HepG2 (cell line): ENCODE data around the gene KIF22. TPM values are rescaled to one million over a fixed set of nuclear protein-coding genes. Genes with fewer than 3 reads are reported as not detected.
A peak's percentile ranks its signal among the peaks of the same experiment; 100 is the strongest.

Source experiments
- ATF7 ChIP-seq, 2 experiments: fragments of 450-650 bp in 1 of 2; sonication (generic) in 1 of 2; formaldehyde crosslinking in 1 of 2; IDR thresholded peaks; 2 replicates each; pipeline versions ENCODE4 v1.4.0 to v1.6.1; 2016 to 2020; ENCODE audit warnings: antibody characterized with exemption in 1 of 2, mild to moderate bottlenecking in 1 of 2, missing genetic modification reagents in 1 of 2
- CBFB ChIP-seq: sonication (generic); formaldehyde crosslinking; IDR thresholded peaks from 2 replicates; pipeline ENCODE4 v1.4.0; 2020; ENCODE audit warnings: missing genetic modification reagents
- PHF21A ChIP-seq: sonication (generic); formaldehyde crosslinking; IDR thresholded peaks from 2 replicates; pipeline ENCODE4 v1.5.0; 2020; ENCODE audit warnings: mild to moderate bottlenecking, missing genetic modification reagents
- SETDB1 ChIP-seq: sonication (generic); formaldehyde crosslinking; IDR thresholded peaks from 2 replicates; pipeline ENCODE4 v1.5.1; 2020; ENCODE audit warnings: missing genetic modification reagents, mild to moderate bottlenecking, borderline replicate concordance
- STAT6 ChIP-seq: sonication (generic); formaldehyde crosslinking; IDR thresholded peaks from 2 replicates; pipeline ENCODE4 v1.4.0; 2020; ENCODE audit warnings: missing genetic modification reagents, mild to moderate bottlenecking, borderline replicate concordance
- ZBTB26 ChIP-seq: IDR thresholded peaks from 2 replicates; pipeline ENCODE4 v1.6.1; 2016; ENCODE audit warnings: missing compliant biosample characterization, missing genetic modification reagents, borderline replicate concordance
- ZNF687 ChIP-seq: sonication (generic); formaldehyde crosslinking; IDR thresholded peaks from 2 replicates; pipeline ENCODE4 v1.5.1; 2020; ENCODE audit warnings: mild to moderate bottlenecking, missing genetic modification reagents, moderate library complexity
- ZNF737 ChIP-seq: sonication (generic); formaldehyde crosslinking; IDR thresholded peaks from 2 replicates; pipeline ENCODE4 v1.5.0; 2020; ENCODE audit warnings: missing genetic modification reagents, mild to moderate bottlenecking, borderline replicate concordance
- ZNF747 ChIP-seq: sonication (generic); formaldehyde crosslinking; IDR thresholded peaks from 2 replicates; pipeline ENCODE4 v1.8.1; 2023; ENCODE audit warnings: missing genetic modification reagents, mild to moderate bottlenecking, borderline replicate concordance
- polyA plus RNA-seq, 8 experiments: library from polyadenylated mRNA; depleted of rRNA in 3 of 8; stranded (reverse) in 7 of 8; unstranded in 1 of 8; fragments of >200 nt; fragmentation: Illumina TruSeq in 4 of 8; extraction: Trizol in 4 of 8; gene quantifications; 2 replicates each; pipeline versions ENCODE4 v1.2.1 to v1.2.3, GENCODE V29; 2011 to 2016; ENCODE audit warnings: low read depth in 4 of 8, missing spikeins in 1 of 8, mixed read lengths in 1 of 8; ENCODE audit not compliant: insufficient read depth in 1 of 8
- total RNA-seq, 5 experiments: library from RNA; depleted of rRNA; stranded (reverse); fragments of >200 nt; fragmentation: Illumina TruSeq; extraction: Trizol; gene quantifications; 2 replicates each; pipeline ENCODE4 v1.2.3, GENCODE V29; 2016; ENCODE audit warnings: low read depth in 1 of 5
- TF ChIP-seq, protein P1 (sequence below): sonication (generic); formaldehyde crosslinking; IDR thresholded peaks from 2 replicates; pipeline ENCODE4 v1.8.1; 2023; ENCODE audit warnings: mild to moderate bottlenecking, missing genetic modification reagents, borderline replicate concordance
- TF ChIP-seq, protein P2 (sequence below), 2 experiments: IDR thresholded peaks; 2 replicates each; pipeline ENCODE4 v1.6.1; 2011 to 2012; ENCODE audit warnings: low read length in 2 of 2, borderline replicate concordance in 1 of 2, low read depth in 1 of 2, mild to moderate bottlenecking in 1 of 2, moderate library complexity in 1 of 2

Gene KIF22
- total and polyA plus RNA-seq, 2 of the 13 experiments (the other 11 are each of a cell fraction or from before 2014, with no cell fraction given) = 95.8 to 118 TPM

DNA sequence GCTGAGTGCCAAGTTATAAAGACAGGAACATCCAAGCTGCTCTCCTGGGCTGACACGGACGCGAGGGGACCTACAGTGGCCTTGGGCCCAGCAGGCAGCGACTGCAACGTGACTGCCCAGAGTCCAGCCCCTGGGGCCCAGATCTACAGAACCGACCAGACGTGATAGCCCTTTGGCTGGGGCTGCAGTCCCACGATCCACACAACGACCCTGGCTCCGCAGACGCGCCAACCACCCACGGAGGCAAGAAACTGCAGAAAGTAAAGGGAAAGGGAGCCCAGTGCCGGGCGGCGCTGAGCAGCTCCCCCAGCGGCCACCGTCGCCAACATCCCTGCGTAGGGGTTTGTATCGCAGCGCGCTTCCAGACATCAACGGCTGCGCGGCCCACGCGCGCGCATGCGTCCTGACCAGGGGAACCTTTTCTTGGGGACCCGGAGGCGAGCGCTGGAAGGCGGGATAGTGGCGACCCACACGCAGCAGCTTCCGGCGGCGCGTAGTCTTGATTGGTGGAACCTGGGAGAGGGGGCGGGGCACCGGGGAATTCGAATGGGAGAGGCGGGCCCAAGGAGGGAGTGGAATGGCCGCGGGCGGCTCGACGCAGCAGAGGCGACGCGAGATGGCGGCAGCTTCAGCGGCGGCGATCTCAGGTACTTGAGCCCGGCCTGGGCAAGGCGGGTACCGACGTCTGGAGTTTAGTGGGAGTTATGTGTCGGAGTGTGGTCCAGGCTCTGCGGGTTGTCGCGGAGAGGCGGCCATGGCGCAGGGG is at the start of gene KIF22 (continued):
- TF ChIP-seq STAT6 (CRISPR knock-in tag) (peak; percentile 91; the same call in 1 of the 2 replicates), ZNF737 (no peak), ZBTB26 (CRISPR knock-in tag) (peak; percentile 55; the same call in 1 of the 2 replicates), PHF21A (CRISPR knock-in tag) (peak; percentile 55), ZNF687 (CRISPR knock-in tag) (peak; percentile 97), ZNF747 (CRISPR knock-in tag) (peak; percentile 93; the same call in 1 of the 2 replicates), CBFB (CRISPR knock-in tag) (peak; percentile 90), SETDB1 (CRISPR knock-in tag) (no peak; the same call in 1 of the 2 replicates), ATF7 (IDR thresholded peaks at IDR 0.05) (no peak), ATF7 (CRISPR knock-in tag; IDR thresholded peaks at IDR 0.05) (0 out of 2 replicates have a peak, but pooled peaks have one; percentile 54)
- TF ChIP-seq, protein P1, sequence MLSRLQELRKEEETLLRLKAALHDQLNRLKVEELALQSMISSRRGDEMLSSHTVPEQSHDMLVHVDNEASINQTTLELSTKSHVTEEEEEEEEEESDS (CRISPR knock-in tag) = no peak
- TF ChIP-seq, protein P2, sequence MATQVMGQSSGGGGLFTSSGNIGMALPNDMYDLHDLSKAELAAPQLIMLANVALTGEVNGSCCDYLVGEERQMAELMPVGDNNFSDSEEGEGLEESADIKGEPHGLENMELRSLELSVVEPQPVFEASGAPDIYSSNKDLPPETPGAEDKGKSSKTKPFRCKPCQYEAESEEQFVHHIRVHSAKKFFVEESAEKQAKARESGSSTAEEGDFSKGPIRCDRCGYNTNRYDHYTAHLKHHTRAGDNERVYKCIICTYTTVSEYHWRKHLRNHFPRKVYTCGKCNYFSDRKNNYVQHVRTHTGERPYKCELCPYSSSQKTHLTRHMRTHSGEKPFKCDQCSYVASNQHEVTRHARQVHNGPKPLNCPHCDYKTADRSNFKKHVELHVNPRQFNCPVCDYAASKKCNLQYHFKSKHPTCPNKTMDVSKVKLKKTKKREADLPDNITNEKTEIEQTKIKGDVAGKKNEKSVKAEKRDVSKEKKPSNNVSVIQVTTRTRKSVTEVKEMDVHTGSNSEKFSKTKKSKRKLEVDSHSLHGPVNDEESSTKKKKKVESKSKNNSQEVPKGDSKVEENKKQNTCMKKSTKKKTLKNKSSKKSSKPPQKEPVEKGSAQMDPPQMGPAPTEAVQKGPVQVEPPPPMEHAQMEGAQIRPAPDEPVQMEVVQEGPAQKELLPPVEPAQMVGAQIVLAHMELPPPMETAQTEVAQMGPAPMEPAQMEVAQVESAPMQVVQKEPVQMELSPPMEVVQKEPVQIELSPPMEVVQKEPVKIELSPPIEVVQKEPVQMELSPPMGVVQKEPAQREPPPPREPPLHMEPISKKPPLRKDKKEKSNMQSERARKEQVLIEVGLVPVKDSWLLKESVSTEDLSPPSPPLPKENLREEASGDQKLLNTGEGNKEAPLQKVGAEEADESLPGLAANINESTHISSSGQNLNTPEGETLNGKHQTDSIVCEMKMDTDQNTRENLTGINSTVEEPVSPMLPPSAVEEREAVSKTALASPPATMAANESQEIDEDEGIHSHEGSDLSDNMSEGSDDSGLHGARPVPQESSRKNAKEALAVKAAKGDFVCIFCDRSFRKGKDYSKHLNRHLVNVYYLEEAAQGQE (IDR thresholded peaks at IDR 0.05; ENCODE audit: borderline replicate concordance in 1 of 2, low read depth in 1 of 2, low read length in 2 of 2) = peak in 1 of 2 experiments; percentile 48; a peak in 1 of 4 replicates
